Suppressor macrophage (primary cell): ENCODE data around the gene FOXC2.

Experiments used
- DNase-seq, 4 experiments: peaks; one replicate each; pipeline ENCODE4 v3.0.0-alpha.2; 2020 to 2022

Gene FOXC2

DNA sequence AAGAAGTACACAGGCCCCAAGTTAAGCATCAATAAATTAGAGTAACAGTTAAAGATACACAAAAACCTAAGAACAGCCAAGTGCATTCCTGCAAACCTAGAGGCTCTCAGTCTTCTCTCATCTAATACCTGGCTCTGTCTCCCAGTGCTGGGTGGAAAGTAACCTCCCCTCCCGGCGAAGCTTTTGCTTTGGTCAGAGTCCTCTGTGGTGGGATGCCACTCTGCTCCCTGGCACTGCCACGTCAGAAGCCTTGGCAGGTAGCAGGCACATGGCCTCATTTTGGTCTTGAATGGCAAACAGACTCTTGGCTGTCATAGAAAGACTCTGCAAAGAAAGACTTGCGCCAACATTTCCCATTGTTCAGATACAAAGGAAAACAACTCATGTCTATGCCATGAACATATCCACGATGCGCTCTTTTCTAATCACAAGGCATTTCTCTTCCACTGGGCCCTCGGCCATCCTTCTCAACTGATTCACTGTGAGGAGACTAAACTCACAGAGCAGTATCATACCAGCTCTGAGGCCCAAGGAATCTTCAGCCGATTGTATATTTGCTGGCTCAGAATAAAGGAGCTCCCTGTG, 32.8 kb upstream of the FOXC2 start:
- no peak for DNase-seq

DNA sequence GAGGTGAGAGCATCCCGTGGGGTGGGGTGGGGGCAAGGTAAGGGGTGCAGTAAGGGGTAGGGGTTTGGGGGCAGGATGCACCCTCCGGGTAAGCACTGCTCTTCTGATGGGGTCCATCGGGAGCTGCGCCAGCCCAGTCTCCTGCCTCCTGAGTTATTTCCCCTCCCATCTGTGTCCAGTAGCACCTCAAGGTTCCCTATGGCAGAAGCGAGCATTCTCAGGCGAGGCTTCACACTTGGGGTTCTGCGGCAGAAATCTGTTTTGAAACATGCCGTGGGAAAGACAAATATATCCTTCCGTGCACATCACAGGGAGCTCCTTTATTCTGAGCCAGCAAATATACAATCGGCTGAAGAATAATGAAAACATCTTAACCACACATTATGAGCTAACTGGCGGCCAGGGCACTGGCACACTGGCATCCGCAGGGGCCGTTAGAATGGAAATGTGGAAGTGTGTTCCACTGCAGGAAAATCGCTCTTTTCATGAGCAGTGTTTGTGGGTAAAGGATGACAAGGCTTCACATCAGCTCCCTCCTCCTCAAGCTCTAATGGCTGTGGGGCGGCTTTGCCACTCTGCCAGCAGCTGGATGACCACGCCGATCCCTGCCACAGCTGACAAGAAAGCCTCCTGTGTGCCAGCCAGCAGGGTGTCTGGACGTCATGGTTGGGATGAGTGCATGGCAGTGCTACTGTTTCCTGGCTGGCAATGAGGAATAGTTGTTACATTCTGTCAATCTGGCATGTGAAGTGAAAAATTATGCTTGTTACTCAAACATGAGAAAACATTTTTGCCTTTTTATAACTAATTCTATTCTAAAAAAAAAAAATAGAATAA, 31.6 kb upstream of the FOXC2 start:
- no peak for DNase-seq

DNA sequence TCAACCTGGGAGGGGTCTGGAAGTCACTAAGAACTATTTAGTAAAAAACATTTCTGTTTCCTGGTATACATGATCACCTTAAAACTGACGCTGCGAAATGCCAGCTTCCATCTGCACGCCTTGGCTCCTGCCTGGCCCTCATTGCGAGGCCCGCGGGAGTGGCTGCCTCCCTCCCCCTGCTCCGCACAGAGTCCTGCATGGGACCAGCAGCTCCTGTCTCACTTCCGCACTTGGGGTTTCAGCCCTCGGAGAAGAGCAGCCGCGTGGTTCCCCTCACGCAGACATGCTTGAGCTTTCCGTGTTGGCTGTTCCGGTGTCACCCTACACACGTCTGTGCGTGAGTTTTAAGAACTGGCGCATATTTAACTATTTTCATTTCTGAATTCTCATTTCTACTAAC, 30.0 kb upstream of the FOXC2 start:
- no peak for DNase-seq

DNA sequence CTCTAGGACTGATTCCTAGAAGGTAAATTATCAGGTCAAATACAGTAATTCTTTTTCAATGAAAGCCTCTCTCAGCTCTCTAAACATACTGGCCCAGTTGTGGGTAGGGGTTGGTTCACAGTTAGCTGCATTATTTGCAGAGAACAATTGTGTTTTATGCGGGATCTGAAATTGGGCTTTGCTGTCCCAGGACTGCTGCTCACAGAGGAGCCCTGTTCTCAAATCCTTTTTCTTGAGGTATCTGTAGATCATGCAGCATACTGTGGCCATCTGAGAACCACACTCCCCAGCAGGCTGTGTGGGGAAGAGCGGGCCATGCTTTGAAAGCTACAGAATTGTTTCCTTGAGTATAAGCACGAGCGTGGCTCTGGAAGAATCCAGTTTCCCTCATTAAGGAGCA, 29.1 kb upstream of the FOXC2 start:
- DNase-seq, result no peak

DNA sequence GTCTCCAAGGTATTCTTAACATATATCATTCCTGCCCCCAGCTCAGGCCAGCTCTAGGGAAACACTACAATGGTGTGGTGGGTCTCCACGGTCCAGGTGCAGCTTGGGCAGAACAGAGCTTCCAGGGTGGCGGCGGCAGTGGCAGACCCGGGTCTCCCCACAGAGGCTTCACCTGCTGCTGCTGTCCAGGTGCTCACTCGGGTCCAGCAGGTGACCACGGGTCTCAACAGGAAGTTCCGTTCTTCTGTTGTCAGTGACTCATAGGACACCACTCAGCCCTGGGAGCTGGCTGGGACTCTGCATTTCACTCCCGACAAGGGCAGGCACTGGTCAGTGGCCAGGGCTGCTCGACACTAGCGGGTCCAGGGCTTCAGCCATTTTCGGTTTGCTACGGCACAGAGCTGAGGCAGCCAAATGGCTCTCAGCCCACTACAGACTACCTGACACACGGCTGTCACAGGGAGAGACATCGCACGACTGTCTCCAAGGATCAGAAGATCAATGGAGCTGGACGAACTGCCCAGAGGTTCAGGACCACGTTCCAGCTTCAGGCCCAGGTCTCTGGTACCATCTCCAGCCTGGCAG, 28.3 kb upstream of the FOXC2 start:
- no peak for DNase-seq

DNA sequence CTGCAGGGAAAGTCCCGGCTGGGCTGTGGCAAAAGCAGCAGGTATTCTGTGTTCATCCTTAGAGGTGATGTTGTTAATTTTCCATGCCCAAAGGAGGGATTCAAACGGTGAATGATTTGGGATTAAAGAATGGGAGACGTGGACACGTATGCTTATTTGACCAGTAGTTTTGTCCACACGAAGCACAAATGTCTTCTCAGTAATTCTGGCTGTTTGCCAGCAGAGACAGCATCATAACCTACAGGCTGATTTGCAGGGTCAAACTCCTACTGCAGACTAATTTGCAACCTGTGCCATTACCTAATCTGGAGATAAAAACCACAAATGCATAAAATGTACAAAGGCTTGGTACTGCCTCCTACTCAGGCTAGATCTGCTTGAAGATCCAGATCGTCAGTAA, 25.7 kb upstream of the FOXC2 start:
- no peak for DNase-seq

DNA sequence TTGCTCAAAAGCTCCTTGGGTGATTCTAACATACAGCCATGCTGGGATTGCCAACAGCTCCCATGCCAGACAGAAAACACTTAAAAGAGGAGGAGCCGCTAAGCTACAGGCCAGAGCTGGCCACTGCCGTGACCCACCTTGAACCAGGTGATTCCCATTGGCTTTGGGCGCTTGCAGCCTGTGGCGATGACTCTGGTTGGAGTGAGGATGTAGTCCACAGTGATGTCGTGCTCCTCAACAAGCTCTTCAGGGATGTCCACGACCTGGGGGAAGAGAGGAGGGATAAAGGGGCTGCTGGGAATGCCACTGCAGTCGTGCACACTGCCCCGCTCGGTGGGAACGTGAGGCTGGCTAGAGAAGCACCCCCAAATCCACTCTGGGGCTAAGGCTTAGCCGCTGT, 25.1 kb upstream of the FOXC2 start:
- no peak for DNase-seq

DNA sequence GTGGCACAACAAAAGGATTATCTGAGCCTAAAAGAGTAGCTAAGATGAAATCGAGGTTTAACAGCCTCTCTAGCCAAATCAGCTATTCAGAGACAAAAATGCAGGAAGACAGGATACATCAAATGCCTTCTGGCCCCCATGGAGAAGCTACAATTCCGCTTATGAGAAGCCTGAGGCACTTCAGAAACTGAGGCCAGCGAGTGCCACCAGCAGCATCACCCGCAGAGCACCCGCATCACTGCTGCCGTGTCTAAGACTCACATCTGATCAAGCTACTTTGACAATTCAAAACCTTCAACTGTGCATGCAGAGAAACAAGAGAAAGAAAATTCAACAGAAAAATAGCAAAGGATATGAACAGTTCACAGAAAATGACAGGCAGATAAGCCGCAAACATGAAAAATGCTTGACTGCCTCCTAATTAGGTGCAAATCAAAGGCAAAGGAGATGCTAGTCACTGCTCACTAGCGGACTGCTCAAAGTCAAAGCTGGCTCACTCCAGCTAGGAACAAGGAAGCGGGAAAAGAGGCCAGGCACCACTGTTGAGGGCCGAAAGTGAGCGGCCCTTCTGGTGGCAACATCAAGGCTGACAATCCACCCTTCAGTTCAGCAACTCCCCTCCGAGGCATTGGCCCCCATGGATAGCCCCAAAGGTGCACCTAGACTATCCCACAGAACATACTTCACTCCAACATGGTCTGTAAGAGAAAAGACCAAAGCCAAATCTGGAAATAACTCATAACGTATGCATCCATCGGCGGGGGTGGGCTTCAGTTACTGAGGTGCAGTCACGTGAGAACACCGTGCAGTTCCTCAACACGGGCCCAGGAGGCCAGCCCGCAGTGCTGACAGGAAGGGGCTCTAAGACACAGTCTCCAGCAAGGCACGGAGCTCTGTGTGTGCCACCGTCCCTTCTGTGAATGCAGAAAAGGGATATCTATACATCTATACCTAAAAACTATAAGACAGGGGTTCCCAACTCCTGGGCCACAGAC, 23.6 kb upstream of the FOXC2 start:
- no peak for DNase-seq

DNA sequence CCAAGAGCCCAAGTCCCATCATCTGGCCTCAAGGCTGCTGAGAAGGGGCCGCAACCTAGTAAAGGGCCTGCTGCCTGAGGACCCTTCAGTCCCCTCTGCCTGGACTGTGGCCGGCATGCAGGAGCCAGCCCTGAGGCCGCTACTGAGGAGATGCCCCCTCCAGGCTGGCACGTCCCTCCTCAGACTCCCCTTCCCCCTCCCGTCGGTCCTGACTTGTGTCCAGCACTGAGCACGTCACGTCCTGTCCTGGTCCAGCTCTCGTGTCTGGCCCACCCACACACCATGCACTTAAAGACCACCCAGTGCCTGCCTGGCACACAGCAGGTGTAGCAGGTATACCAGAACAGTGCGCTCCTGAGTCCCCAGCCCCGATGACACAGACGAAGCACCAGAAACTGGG, 21.1 kb upstream of the FOXC2 start:
- no peak for DNase-seq

DNA sequence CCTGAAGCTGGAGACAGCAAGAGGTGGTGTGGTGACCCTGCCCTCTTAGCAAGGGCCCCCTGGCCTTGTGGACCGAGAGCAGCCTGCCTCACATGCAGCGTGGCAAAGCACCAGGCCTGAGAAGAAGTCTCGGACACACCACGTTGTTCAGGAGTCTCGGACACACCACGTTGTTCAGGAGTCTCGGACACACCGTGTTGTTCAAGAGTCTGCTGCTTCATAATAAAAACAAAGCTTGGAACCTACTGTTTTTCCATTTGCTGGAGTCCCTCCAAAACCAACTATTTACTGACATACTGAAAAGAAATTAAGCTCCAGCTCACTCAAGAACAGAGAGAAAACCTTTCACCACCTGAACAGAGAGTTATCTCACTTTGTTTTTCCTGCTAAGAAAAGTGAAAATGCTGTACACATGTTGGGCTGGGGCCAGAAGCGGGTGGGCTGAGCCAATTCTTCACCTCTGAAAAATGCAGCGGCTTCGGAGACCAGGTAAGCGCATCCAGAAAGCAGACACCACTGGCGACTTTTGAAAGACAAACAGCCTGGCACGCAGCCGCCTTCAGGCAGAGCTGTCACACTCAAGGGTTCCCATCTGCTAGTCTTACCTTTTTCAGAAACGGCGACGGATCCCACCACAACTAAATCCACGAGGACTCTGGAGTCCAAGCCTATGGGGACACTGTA, 20.5 kb upstream of the FOXC2 start:
- no peak for DNase-seq

DNA sequence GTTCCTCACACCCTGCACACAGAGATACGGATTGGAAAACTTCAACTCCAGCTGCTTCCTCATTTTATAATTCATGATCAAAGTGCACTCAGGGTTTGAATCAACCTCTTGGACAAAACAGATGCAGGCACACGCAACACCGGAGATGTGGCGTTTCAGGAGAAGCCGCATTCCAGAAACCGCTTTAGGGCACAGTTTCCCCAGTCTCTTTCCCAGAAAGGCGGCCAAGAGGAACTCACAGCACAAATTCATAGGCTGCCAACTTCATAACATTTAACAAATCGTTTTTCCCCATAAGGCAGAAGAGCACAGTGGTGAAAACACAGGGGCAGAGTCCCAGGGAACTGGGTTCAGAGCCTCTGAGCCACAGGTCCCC, 20.0 kb upstream of the FOXC2 start:
- DNase-seq, result no peak

DNA sequence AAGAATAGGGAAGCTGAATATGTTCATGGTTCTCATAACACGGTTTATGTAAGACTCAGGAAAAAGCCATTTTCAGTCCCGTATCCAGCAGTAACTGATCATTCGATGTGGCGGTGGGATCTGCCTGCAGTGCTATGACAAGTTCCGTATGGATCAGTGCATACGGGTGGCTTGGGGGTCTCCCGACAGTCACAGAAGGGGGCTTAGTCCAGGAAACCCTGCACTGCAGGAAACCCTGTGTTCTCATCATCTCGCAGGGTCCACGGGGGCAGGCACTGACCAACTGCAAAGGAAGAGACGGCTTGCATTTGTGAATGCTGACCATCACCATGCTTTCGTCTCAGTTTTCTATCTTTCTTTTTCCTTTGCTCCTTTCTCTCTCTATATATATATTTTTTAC, 19.3 kb upstream of the FOXC2 start:
- DNase-seq, result no peak

DNA sequence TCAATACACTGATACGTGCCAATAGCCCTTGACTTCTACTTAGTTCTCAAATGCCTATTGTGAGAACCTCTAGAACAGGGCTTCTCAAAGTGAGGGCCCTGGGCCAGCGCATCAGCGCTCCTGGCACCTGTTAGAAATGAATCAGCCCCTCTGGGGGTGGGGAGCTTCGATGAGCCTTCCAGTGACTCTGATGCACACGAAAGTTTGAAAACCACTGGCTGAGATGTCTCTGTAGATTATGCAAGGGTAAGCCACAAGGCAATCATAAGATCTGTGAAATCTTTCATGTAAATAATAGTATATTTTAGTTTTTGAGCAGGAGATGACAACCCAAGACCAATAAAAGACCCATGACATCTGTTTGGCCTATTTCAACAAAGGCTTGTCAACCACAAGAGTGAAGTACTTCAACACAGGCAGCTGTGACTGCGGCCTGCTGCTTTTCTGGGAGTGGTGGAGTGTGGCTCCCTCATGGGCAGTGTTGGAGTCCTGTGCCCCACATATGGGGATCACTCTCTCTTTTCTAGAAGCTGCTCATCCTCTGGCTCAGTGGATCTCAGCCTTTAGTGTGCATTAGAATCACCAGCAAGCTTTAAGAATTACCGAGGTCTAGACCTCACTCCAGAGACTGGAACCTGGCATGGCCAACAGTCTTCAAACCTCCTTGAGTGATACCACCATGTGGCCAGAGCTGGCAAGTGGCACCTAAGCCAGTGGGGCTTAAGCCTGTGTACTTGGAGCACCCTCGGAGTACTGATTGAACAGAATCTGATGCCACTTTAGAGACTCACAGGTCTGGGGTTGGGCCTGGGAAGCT, 17.3 kb upstream of the FOXC2 start:
- no peak for DNase-seq

DNA sequence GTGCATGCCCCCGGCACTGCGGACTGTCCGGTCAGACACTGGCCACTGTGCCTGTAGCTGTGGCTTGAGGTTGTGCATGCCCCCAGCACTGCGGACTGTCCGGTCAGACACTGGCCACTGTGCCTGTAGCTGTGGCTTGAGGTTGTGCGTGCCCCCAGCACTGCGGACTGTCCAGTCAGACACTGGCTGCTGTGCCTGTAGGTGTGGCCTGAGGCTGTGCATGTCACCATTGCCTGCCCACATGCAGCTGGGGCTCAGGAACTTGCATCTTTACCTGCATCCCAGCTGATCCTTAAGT, 16.8 kb upstream of the FOXC2 start:
- DNase-seq, result no peak

DNA sequence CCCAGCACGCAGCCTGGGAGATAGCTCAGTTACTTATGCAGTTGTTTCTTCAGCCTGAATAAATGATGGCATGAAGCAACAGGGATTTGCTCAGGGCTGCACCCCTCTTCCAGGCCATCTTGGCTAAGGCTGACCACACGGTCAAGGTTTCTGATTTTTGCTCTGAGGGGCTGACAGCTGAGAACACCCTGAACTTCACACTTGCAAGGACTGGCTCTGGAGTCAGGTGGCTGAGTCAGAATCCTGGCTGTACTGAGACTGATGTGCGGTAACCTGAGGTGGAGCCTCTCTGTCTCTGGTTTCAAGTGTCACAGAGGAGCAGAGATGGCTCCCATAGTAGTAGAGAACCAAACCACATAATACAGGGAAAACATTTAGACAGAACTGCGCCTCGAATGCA, 16.3 kb upstream of the FOXC2 start:
- no peak for DNase-seq

DNA sequence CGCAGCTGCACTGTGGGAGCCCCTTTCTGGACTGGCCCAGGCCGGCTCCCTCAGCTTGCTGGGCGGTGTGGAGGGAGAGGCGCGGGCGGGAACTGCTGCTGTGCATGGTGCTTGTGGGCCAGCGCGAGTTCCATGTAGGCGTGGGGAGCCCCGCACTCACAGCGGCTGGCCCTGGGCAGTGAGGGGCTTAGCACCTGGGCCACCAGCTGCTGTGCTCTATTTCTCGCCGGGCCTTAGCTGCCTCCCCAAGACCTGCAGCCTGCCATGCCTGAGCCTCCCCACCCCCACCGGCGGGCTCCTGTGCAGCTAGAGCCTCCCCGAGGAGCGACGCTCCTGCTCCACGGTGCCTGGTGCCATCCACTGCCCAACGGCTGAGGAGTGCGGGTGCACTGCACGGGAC, 13.3 kb upstream of the FOXC2 start:
- DNase-seq, result no peak

DNA sequence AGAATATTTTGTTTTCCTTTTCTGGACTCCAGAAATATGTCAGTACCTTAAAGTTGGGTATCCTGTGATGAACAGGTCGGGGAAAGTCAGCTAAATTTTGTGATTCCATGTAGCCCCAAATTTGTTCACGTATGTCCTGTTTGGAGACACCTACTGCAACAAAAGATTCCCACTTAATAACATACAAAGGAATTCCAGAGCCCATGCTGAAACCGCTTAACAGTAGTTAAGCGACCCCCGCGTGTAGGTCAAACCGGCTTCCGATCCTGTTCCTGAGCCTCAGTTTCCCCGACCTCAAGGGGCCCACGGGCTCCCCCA, 12.1 kb upstream of the FOXC2 start:
- DNase-seq, result no peak

DNA sequence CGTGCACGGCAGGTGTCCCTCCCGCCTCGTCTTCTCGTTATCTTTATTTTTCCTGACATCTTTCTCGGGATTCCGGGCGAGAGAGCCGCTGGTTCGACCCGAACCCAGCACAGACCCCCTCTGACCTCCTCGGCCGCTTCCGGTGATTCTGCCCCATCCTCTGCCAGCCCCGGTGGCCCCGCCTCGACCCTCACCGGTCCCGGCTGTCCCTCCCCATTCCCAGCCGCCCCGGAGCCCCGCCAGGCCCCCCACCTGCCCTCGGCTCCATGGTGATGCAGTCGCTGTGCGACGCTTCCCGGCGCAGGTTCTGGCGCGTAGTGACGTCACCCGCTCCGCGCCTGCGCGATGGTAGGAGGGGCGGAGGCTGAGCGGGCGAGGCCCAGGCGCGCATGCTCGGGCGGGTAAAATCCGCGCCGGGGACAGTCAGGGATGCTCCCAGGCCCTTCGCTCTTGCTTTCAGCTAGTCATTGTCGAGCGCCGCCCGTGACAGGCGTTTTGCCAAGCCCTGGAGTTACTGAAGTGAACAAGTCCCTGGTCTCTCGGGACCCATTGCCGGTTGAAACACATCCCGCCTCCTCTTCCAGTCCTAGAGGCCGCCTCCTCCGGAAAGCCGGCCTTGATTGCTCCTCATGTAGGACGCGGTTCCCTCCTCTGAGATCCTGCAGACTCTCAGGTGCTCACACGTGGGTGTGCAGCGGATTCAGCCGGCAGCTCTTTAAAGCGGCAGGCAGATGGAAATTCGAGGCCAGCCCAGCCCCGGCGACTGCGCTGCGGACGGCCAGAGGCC, 11.5 kb upstream of the FOXC2 start, which contains the start of gene MTHFSD:
Gene MTHFSD (minus strand): TSS at position 319 of the 787 bp plus-strand sequence. CDS start 51 bp downstream, at position 268.
- peak; percentile 95 to 98 (median 97) for DNase-seq

DNA sequence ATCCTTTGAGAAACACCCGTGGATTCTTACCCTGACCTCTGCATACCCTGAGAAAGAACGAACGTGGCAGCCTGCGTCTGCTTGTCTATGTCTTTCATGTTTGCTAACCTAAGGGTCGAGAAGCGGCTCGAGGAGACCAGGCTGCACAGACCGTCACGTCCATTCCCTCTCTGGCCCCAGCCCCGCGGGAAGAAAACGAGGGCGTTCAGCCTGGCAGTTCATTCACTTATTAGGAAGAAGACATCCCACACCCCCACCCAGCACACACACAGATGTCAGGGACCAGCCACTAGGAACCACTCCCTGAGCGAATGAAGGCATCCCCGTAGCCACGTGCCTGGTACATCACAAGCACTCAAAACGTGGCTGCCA, 10.9 kb upstream of the FOXC2 start:
- no peak for DNase-seq

DNA sequence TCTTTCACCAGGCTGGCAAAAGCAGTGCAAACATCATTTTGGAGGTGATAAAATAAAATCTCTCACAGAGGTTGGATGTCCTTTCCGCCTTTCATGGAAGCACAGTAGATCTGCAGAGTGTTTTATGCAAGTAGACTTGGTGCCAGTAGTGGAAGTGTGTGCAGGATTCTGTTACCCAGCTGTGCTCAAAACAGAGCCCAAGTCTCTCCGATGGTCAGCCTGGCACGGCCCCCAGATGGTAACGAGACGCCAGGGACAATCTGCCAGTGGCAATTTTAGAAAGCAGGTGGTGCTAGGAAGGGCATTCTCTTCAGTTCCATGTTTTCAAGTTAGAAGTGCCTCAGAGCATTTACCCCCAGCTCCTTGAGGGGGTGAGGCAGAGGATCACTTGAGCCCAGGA, 10.1 kb upstream of the FOXC2 start:
- DNase-seq, result no peak

DNA sequence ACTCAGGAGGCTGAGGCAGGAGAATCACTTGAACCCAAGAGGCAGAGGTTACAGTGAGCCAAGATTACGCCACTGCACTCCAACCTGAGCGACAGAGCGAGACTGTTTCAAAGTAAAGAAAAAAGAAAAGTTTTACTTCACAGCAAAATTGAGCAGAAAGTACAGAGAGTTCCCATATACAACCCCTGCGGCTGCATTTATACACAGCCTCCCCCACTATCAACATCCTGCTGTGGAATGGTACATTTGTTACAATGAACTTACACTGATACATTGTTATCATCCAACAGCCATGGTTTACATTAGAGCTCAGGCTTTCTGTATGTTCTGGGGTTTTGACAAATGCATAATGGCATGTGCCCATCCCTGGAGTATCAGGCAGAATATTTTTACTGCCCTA, 9.0 kb upstream of the FOXC2 start:
- DNase-seq, result no peak
